HG03565 (cell line): Measurements from ENCODE around the gene PDP2.
A peak's percentile ranks its signal among the peaks of the same experiment; 100 is the strongest.

ENCODE experiments used
- ATAC-seq: cut with Tn5 transposase; IDR thresholded peaks from one replicate; pipeline ENCODE4 v1.9.1; 2021; ENCODE audit warnings: mild to moderate bottlenecking, moderate library complexity; ENCODE audit not compliant: unreplicated experiment

Gene PDP2, protein sequence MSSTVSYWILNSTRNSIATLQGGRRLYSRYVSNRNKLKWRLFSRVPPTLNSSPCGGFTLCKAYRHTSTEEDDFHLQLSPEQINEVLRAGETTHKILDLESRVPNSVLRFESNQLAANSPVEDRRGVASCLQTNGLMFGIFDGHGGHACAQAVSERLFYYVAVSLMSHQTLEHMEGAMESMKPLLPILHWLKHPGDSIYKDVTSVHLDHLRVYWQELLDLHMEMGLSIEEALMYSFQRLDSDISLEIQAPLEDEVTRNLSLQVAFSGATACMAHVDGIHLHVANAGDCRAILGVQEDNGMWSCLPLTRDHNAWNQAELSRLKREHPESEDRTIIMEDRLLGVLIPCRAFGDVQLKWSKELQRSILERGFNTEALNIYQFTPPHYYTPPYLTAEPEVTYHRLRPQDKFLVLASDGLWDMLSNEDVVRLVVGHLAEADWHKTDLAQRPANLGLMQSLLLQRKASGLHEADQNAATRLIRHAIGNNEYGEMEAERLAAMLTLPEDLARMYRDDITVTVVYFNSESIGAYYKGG

DNA sequence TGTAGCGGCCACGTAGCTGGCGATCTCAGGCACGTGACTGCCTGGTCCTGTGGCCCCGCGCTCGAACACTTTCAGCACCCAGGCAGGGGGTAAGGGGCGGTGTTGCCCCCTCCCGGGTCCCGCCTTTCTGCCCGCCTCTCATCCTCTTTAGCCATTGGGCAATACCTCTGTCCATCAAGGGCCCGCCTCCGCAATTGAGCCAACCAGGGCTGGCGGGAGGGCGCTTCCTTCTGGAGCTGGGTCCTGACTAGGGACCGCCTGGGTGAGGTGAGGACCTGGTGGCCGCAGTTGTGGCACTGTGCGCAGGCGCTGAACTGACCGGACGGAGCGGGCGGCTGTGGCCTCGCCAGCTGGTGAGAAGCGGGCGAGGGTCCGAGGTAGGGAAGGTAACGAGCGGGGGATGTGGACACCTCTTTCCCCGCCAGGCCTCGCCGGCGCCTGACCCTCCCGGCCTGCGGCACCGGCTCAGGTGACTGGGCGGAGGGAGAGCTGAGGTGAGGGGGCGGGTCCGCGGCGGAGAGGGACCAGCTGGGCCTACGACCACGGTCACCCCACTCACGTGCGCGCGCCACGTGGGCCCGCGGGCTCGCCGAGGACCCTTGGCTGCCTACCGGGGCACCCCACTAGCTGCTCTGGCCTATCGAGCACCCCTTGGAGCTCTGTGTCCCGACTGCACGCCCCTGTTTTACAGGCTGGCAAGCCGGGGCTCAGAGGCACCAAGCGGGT, at the start of gene PDP2:
Gene PDP2, plus strand, starts transcription at position 228 of the 726 bp plus-strand sequence. CDS start 3,770 bp downstream, outside the sequence.
- peak; percentile 86 for ATAC-seq

DNA sequence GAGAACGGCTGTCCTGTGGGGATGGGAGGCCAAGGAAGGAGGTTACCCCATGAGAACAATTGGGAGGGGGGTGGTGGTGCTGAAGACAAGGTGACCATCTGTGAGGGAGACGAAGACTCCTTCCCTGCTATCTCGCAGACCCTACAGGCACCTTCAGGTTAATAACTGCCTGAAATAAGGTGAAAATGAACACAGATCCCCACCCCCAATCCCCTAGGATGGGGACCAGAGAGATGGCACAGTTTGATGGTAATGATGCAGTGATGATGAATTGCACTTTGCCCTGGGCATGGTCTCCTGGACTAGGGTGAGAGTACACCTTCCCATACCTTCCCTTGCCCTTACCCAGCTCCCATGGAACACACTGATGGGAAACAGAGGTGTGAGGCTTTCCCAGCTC, 48.1 kb upstream of the PDP2 start:
- no peak for ATAC-seq

DNA sequence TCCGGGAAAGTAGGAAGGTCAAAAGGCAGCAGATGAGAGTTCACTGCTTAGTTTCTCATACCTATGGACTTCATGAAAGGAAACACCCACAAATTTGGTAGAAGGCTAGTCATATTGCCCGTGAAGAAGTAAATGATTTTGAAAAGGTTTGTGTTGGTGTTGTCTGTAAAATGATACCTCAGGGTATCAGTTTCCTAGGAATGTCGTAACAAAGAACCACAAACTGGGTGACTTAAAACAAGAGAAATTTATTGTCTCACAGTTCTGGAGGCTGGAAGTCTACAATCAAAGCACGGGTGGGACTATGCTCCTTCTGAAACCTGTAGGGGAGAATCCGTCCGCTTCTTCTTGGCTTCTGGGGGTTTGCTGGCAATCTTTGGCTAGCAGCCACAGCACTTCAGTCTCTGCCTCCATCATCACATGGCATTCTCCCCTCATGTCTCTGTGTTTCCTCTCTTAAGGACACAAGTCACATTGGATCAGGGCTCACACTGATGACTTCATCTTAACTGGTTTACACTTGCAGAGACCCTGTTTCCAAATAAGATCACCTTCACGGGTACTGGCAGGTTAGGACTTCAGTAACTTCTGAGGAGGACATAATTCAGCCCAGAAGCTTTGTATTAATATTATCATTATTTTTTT, 47.5 kb upstream of the PDP2 start:
- no peak for ATAC-seq

DNA sequence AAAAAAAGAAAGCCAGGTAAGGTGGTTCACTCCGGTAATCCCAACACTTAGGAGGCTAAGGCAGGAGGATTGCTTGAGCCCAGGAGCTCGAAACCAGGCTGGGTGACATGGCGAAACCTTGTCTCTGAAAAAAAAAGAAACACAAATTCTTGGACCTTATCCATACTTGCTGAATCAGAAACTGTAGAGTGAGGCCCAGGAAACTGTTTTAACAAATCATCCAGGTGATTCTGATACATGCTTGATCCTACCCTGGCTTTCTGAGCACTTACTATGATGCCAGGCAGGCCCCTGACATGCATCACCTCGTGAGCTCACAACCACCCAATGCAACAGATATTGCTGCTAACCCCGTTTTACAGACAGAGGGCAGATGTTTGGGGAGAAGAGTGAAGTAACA, 45.6 kb upstream of the PDP2 start:
- no peak for ATAC-seq

DNA sequence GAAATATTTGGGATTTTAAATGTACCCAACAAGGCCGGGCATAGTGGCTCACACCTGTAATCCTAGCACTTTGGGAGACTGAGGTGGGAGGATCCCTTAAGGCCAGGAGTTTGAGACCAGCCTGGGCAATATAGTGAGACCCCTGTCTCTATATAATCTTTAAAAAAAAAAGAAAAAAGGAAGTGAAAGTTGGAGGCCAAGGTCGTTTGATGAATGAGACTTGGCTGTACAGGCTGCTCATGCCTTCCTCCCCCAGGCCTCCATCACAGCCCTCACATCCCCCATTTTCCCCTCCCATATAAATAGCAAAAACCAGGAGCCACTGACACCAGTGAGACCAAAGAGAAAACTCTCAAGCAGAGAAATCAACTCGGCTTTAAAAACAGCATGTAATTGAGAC, 39.4 kb upstream of the PDP2 start:
- no peak for ATAC-seq

DNA sequence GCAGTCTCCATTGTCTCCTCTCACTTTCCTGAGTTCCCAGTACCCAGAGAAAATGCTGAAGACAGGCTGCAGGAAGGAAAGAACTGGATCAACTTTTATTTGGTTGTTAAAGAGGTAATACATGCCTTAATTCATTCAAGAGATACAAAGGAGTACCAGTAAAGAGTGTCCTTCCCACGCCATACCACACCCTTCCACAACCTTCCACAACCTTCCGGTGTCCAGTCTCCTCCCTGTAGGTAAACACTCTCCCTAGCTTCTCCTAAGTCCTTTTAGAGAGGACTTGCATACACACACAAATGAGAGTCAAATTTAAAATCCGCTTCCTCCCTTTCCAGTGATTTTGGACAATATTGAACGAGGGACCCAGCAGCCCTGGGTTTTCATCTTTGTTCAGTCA, 38.9 kb upstream of the PDP2 start:
- no peak for ATAC-seq

DNA sequence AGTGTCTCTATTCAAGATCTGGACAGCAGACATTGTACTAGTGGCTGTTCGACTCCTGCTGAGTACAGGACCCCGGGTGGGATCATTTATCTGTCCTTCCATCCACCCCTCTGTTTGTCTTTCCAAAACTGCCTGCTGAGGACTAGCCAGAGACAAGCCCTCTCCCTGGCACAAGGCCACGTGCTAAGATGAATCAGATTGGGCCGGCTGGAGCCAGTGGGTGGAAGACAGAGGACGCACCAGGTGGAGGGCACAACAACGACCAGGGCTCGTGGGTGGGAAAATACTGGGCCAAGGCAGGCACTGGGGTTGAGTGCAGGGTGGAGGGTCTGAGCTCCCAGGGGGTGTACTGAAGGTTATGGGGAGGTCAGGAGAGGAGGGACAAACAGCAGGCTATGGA, 37.5 kb upstream of the PDP2 start:
- no peak for ATAC-seq

DNA sequence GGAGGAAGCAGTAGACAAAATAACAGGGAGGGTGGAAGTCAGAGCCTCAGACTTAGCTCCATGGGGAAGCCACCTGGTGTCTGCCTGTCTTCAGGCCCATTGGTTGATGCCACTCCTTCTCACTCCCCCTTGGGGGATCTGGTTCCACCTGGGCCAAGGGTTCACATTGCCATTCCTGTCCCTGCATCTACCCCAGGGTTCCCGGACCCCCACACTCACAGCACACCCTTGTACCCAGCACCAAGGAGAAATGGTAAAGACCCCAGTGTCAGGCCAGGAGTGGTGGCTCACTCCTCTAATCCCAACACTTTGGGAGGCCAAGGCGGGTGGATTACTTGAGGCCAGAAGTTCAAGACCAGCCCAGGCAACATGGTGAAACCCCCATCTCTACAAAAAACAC, 37.1 kb upstream of the PDP2 start:
- ATAC-seq = no peak

DNA sequence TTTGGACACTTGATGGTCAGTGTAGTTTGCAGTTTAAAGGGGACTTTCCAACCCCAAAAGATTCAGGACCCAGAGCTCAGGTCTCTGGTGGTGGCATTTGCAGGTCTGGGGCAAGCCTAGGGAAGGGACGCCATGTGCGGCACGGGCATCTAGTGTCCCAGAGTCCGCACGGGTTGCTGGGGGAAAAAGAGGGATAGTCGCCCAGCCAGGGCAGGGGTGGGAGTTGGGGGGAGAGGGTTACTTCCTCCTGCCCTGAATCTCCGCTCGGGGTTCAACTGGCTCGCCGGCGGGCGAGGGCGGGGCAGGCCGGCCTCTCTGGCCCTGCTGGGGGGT, 36.3 kb upstream of the PDP2 start:
- ATAC-seq = no peak

DNA sequence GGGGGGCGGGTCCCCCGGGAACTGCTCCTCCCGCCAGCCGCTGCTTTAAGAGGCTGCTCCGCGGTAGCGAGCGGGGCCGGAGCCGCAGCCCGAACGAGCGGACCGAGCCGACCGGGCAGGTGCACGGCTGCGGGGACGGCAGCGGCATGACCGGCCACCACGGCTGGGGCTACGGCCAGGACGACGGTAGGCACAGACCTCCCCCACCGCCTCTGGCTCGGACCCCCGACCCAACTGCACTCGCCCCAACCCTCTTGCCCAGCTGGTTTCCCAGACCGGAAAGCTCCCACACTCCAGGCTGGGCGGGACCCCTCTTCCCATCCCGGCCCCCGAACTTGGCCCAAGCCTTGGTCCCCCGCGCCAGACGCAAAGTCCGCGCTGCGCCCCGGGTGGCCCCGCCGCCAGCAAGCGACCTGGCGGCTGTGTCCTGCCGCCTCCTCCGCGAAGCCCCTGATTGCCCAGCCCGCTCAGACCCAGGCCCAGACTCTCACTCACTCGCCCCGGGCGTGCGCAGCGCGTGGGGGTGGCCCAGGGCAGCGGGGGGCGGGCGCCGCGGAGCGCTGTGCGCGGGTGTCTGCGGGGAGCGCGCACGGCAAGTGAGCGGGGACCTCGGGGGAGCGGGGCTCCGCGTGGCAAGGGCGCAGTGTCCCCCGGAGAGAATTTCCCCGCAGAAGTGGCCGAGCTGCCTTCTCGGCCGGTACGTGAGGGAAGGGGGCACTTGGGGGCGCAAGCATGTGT, 35.8 kb upstream of the PDP2 start, which contains the start of gene CA7:
Gene CA7, plus strand, starts transcription at position 73 of the 738 bp plus-strand sequence. Its CDS starts 74 bp downstream, at position 147.
- no peak for ATAC-seq

DNA sequence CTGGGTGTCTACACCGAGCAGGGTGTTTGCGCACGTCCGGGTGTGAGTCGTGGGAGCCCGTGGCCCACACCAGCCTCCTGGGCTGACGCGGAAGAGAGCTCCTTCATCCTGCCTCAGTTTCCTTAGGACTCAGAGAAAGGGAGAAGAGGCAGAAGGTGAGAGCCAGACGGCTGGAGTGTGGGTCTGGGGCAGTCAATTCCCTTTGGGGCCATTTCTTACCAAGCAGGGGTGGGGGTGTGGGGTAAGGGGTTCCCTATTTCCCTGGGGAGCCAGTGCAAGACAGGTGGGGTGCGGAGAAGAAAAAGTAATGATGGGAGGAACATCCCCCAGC, 35.3 kb upstream of the PDP2 start:
- ATAC-seq = no peak

DNA sequence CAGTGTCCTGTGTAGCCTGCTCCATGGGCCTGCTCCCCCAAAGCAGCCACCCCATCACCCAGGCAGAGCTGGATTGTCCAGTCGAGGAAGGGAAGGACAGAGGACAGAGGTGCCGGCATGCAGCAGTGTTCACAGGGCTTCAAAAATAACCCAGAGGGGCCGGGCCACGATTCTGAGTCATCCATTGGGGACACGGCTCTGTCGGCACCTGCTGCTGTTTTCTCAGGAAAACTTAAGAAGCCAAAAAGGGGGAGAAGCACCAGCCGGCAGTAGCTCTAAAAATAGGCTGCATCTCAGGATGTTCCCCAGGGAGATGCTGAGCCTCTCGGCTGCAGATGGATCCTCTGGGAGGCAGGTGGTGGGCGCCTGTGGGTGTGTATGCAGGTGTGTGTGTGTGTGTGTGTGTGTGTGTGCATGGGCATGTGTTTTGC, 34.5 kb upstream of the PDP2 start:
- no peak for ATAC-seq

DNA sequence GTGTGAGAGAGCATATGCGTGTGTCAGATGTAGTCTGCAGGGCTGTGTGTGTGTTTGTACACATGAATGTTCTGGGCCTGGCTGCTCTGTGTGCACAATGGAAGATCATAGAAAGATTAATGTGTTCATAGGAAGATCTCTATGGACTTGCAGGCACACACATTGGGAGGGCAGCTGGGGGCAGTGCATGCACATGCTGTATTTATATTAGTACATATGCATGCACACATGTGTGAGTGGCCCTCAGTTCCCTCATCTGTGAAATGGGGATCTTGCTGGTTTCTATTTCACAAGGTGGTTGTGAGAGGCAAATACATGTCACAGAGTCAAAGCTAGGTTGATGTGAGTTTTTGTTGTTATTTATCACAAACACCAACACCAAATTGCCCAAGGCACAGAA, 34.0 kb upstream of the PDP2 start:
- ATAC-seq = no peak

DNA sequence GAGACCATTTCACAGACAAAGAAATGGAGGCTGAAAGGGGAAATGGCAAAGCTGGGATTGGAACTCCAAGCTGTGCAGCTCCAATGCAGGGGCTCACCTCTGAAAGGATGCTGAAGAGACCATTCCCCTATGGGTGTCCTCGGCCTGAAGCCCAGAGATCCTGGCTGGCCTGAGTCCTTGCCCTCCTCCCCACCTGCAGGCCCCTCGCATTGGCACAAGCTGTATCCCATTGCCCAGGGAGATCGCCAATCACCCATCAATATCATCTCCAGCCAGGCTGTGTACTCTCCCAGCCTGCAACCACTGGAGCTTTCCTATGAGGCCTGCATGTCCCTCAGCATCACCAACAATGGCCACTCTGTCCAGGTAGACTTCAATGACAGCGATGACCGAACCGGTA, 33.5 kb upstream of the PDP2 start:
- no peak for ATAC-seq

DNA sequence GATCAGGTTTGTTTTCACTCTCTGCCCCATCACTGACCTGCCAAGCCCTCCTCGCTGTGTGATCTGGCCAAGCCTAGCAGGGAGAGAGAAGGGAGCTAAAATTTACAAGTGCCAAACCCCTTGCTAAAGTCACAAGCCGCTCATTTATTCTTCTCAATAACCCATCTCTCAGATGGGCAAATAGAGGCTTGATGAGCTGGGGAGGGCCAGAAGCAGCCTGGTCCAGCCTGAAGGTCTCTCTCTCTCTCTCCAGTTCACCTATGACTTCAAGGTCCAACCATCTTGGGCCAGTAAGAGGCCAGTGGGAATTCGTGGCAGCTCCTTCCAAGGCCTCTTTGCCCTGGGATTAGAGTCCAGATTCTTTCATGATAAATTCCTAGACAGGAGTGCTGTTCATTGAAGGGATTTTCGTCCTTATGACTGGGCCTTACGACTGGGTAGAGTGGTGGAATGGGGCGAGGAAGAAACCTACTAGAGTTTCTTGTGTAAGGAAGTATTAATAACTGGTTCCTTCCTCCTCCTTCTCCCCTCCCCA, 32.7 kb upstream of the PDP2 start:
- no peak for ATAC-seq

DNA sequence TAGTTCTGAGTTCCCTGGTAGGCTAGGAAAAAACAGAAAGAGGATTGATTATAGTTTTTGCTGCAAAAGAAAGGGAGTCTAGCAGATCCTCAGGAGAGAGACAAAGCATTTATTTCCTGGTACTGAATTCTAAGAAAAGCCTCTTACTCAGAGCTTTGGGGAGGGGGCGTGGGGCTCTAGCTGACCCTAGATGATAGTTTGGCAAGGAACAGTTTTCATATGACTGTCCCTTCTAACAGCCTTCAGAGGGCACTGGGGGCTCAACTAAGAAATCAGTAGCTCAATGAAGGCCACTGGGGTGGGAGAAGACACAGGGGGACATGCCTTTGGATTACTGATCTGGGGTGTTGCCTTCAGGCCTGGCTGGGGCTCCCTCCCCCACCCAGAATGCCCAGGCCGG, 32.1 kb upstream of the PDP2 start:
- ATAC-seq = no peak

DNA sequence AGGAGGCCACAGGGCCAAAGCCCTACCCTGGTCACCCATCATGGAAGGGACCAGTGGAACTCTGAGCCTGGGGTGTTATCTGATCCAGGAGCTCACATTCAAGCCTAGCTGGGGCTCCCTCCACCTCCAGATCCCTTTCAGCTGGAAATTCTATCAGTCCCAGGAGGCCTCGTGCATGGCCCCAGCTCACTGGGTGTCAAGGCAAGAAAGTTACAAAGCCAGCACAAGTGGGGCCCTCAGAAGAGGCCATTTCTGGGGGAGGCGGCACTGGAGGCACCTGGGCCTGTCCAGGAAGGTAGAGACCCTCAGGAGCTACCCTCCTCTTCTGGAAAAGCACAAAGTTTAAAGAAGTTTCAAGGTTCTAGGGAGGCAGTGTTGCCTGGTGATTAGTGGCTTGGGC, 31.3 kb upstream of the PDP2 start:
- no peak for ATAC-seq

DNA sequence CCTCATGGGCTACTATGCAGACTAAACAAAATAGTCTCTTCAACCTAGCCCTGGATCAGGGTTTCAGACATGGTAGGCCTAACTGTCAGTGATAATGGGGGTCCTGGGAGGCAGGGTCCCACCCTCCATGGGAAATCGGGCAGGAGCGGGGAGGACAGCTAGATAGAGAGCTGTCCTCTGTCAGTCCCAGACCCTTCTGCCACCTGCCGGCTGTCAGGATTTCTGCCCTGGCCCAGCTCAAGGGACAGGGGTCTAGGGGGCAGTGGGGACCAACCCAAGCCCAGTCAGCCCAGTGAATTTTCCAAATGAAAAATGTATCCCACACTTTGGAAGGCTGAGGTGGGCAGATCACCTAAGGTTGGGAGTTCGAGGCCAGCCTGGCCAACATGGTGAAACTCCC, 30.8 kb upstream of the PDP2 start:
- ATAC-seq = no peak

DNA sequence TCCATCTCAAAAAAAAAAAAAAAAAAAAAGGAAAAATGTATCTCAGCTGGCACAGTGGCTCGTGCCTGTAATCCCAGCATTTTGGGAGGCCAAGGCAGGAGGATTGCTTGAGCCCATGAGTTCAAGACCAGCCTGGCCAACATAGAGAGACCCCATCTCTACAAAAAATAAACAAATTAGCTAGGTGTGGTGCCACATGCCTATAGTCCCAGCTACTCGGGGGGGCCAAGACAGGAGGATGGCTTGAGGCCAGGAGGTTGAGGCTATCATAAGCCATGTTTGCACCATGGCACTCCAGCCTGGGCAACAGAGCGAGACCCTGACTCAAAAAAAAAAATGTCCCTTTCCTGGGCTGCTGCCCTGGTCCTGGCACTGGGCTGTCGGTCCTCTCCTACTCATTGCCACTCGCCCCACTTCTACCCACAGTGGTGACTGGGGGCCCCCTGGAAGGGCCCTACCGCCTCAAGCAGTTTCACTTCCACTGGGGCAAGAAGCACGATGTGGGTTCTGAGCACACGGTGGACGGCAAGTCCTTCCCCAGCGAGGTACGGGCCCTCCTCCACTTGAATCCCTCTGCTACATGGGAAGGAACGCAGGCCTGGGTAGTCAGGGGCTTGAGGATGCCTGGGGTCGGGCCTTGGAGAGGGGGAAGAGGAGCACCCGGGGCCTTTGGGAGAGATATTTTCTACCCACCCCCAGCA, 30.1 kb upstream of the PDP2 start:
- no peak for ATAC-seq
